ENCODE measurements around the gene CAB39L. TPM values are rescaled to one million over a fixed set of nuclear protein-coding genes. Genes with fewer than 3 reads are reported as not detected.

Gene CAB39L
- total and polyA plus RNA-seq, 2 experiments from 2014 or later = 3.3 to 4.4 TPM

DNA sequence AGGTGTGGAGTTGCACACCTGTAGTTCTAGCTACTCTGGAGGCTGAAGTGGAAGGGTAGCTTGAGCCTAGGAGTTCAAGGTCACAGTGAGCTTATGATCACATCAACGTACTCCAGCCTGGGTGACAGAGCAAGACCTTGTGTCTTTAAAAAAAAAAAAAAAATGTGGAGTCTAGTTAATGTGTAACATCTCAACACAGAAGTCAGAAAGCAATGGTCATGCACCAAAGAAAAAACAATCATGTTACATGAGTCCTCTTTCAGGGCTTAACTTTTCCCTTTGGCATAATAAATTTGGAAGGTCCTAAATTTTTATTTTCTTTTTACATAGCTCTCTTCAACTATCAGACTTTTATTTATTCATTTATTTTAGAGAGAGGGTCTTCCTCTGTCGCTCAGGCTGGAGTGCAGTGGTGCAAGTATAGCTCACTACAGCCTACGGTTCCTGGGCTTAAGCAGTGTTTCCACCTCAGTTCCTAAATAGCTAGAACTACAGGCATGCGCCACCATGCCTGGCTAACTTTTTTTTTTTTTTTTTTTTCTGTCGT is 22.5 kb upstream of the CAB39L start:
- ATAC-seq = no peak
- TF ChIP-seq NANOG (IDR thresholded peaks at IDR 0.05; ENCODE audit: borderline replicate concordance) = no peak
- TF ChIP-seq, protein P1, sequence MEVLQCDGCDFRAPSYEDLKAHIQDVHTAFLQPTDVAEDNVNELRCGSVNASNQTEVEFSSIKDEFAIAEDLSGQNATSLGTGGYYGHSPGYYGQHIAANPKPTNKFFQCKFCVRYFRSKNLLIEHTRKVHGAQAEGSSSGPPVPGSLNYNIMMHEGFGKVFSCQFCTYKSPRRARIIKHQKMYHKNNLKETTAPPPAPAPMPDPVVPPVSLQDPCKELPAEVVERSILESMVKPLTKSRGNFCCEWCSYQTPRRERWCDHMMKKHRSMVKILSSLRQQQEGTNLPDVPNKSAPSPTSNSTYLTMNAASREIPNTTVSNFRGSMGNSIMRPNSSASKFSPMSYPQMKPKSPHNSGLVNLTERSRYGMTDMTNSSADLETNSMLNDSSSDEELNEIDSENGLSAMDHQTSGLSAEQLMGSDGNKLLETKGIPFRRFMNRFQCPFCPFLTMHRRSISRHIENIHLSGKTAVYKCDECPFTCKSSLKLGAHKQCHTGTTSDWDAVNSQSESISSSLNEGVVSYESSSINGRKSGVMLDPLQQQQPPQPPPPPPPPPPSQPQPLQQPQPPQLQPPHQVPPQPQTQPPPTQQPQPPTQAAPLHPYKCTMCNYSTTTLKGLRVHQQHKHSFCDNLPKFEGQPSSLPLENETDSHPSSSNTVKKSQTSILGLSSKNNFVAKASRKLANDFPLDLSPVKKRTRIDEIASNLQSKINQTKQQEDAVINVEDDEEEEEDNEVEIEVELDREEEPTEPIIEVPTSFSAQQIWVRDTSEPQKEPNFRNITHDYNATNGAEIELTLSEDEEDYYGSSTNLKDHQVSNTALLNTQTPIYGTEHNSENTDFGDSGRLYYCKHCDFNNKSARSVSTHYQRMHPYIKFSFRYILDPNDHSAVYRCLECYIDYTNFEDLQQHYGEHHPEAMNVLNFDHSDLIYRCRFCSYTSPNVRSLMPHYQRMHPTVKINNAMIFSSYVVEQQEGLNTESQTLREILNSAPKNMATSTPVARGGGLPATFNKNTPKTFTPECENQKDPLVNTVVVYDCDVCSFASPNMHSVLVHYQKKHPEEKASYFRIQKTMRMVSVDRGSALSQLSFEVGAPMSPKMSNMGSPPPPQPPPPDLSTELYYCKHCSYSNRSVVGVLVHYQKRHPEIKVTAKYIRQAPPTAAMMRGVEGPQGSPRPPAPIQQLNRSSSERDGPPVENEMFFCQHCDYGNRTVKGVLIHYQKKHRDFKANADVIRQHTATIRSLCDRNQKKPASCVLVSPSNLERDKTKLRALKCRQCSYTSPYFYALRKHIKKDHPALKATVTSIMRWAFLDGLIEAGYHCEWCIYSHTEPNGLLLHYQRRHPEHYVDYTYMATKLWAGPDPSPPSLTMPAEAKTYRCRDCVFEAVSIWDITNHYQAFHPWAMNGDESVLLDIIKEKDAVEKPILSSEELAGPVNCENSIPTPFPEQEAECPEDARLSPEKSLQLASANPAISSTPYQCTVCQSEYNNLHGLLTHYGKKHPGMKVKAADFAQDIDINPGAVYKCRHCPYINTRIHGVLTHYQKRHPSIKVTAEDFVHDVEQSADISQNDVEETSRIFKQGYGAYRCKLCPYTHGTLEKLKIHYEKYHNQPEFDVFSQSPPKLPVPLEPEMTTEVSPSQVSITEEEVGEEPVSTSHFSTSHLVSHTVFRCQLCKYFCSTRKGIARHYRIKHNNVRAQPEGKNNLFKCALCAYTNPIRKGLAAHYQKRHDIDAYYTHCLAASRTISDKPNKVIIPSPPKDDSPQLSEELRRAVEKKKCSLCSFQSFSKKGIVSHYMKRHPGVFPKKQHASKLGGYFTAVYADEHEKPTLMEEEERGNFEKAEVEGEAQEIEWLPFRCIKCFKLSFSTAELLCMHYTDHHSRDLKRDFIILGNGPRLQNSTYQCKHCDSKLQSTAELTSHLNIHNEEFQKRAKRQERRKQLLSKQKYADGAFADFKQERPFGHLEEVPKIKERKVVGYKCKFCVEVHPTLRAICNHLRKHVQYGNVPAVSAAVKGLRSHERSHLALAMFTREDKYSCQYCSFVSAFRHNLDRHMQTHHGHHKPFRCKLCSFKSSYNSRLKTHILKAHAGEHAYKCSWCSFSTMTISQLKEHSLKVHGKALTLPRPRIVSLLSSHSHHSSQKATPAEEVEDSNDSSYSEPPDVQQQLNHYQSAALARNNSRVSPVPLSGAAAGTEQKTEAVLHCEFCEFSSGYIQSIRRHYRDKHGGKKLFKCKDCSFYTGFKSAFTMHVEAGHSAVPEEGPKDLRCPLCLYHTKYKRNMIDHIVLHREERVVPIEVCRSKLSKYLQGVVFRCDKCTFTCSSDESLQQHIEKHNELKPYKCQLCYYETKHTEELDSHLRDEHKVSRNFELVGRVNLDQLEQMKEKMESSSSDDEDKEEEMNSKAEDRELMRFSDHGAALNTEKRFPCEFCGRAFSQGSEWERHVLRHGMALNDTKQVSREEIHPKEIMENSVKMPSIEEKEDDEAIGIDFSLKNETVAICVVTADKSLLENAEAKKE (CRISPR knock-in tag; IDR thresholded peaks at IDR 0.05) = no peak
- no peak for TF ChIP-seq ETS1 (IDR thresholded peaks at IDR 0.05)
- TF ChIP-seq JUNB (IDR thresholded peaks at IDR 0.05; ENCODE audit: unreplicated experiment) = no peak
- TF ChIP-seq EZH2 (IDR thresholded peaks at IDR 0.05; ENCODE audit: low read depth, unreplicated experiment) = no peak
- no peak for TF ChIP-seq CREB1 (CRISPR knock-in tag; IDR thresholded peaks at IDR 0.05; ENCODE audit: low read depth)
- TF ChIP-seq STAT1 (IDR thresholded peaks at IDR 0.05; ENCODE audit: unreplicated experiment) = no peak
- TF ChIP-seq EZH2phosphoT487 (IDR thresholded peaks at IDR 0.05; ENCODE audit: unreplicated experiment) = no peak
- H3K9me2 ChIP-seq (ENCODE audit: insufficient read depth) = no peaks in the 10 kb centered on the region
- H3K4me3 ChIP-seq = no peak overlapping the region
- no peaks in the 10 kb centered on the region for H3K27me3 ChIP-seq (ENCODE audit: insufficient read depth)
- peaks cover 39% of the 10 kb centered on the region for H3K36me3 Mint-ChIP-seq (ENCODE audit: low read depth)
- peaks cover 2% of the 10 kb centered on the region for H3K27me3 Mint-ChIP-seq (ENCODE audit: insufficient read depth, low read depth, poor library complexity)
- no peak overlapping the region for H3K4me3 Mint-ChIP-seq
- peaks cover 20% of the 10 kb centered on the region; the same call in 1 of the 2 replicates for H3K36me3 ChIP-seq (ENCODE audit: insufficient read depth)
- no peaks in the 10 kb centered on the region for H3K79me2 ChIP-seq (replicated peaks; ENCODE audit: insufficient read depth)
- H2AFZ ChIP-seq = no peak overlapping the region
- H4K20me1 ChIP-seq (replicated peaks; ENCODE audit: insufficient read depth) = no peaks in the 10 kb centered on the region
- no peak overlapping the region for H3K27ac Mint-ChIP-seq
- H3K27ac ChIP-seq (ENCODE audit: low read depth) = no peak overlapping the region
- H3K4me1 Mint-ChIP-seq = no peaks in the 10 kb centered on the region
- no peaks in the 10 kb centered on the region for H3F3A ChIP-seq (replicated peaks; ENCODE audit: low read depth)
- no peak for DNase-seq (ENCODE audit: low spot score)
- H3K4me2 ChIP-seq = no peak overlapping the region
- H3K4me1 ChIP-seq (ENCODE audit: insufficient read depth) = no peaks in the 10 kb centered on the region
- peaks cover 32% of the 10 kb centered on the region for H3K9me3 Mint-ChIP-seq

Data from GM23338 (cell line).